Measurements from ENCODE around the gene SPOPL.

- TF ChIP-seq CTCF (IDR thresholded peaks at IDR 0.05) (no peak), POLR2A (IDR thresholded peaks at IDR 0.05) (no peak)
These were observed 63.6 kb downstream of the SPOPL start for GRCh38 chr2:138565230-138565598.

Measured in adrenal gland (tissue), 5 donors.